MCF 10A (cell line): ENCODE results near the gene EXOG. TPM values are rescaled to one million over a fixed set of nuclear protein-coding genes. Genes with fewer than 3 reads are reported as not detected.

ENCODE experiments used
- BruUV-seq: library from RNA; stranded (reverse); fragments of 400-500 nt; replicated peaks from 2 replicates; lab custom pipeline; 2021; lab: Mats Ljungman, UMichigan
- CTCF ChIA-PET: fragments of 300-600 bp; sonication (Branson Sonifier 250); formaldehyde crosslinking; extraction: SDS; loops from one replicate; lab custom pipeline; 2021; ENCODE audit warnings: antibody characterized with exemption, inconsistent platforms; lab: Yijun Ruan, JAX
- POLR2A ChIA-PET: fragments of 300-600, 350-650 bp; sonication (Branson Sonifier 250); formaldehyde crosslinking; extraction: SDS; loops from one replicate; lab custom pipeline; 2020; ENCODE audit warnings: antibody characterized with exemption, inconsistent platforms; lab: Yijun Ruan, JAX
- DNase-seq: peaks from one replicate; pipeline ENCODE4 v3.0.0-alpha.2; 2018; ENCODE audit not compliant: unreplicated experiment
- H3K27ac Mint-ChIP-seq: one replicate; pipeline ENCODE4 v1.8.0; 2022; ENCODE audit warnings: mild to moderate bottlenecking, low read depth, mixed read lengths; ENCODE audit not compliant: unreplicated experiment
- H3K27me3 Mint-ChIP-seq: one replicate; pipeline ENCODE4 v1.8.0; 2022; ENCODE audit warnings: mixed read lengths; ENCODE audit not compliant: insufficient read depth, unreplicated experiment
- H3K36me3 Mint-ChIP-seq: one replicate; pipeline ENCODE4 v1.8.0; 2022; ENCODE audit warnings: mild to moderate bottlenecking, moderate library complexity, mixed read lengths; ENCODE audit not compliant: insufficient read depth, unreplicated experiment
- H3K4me1 Mint-ChIP-seq: one replicate; pipeline ENCODE4 v1.8.0; 2022; ENCODE audit warnings: mixed read lengths; ENCODE audit not compliant: insufficient read depth, unreplicated experiment
- H3K4me3 Mint-ChIP-seq: one replicate; pipeline ENCODE4 v1.8.0; 2022; ENCODE audit warnings: mild to moderate bottlenecking, moderate library complexity, mixed read lengths; ENCODE audit not compliant: unreplicated experiment
- H3K9me3 Mint-ChIP-seq: one replicate; pipeline ENCODE4 v1.8.0; 2022; ENCODE audit warnings: mixed read lengths; ENCODE audit not compliant: unreplicated experiment
- CTCF ChIP-seq: fragments of 200-600 bp; IDR thresholded peaks from one replicate; pipeline ENCODE4 v1.8.0; 2022; ENCODE audit warnings: antibody characterized with exemption, mild to moderate bottlenecking; ENCODE audit not compliant: unreplicated experiment
- intact Hi-C: fragments of 100-400 bp; cut with micrococcal nuclease; formaldehyde crosslinking; loops from 2 replicates; pipeline ENCODE4 v1.14.1; 2022
- total RNA-seq: library from RNA; stranded (reverse); gene quantifications from 2 replicates; pipeline ENCODE4 v1.2.3, GENCODE V29; 2022

EXOG gene
- total RNA-seq, 1 experiment from 2014 or later = 17.5 TPM

- Mint-ChIP-seq H3K27ac (no peak overlapping the region), H3K36me3 (no peaks in the 10 kb centered on the region), H3K9me3 (no peaks in the 10 kb centered on the region), H3K27me3 (no peaks in the 10 kb centered on the region), H3K4me3 (no peak overlapping the region), H3K4me1 (no peaks in the 10 kb centered on the region)
- TF ChIP-seq CTCF = no peak
- no TSS peak for BruUV-seq
- intact Hi-C loops = no loop called here
- POLR2A ChIA-PET = no interaction called here
- CTCF ChIA-PET = interaction anchor here (1.0 kb wide), 1 partner anchor 130 kb away, joined by 3 read pairs; the partner anchor contains the start of gene XYLB
- DNase-seq = no peak
These were observed 19.9 kb upstream of the EXOG start for GRCh38 chr3:38476157-38476756.

- H3K4me1 Mint-ChIP-seq = no peaks in the 10 kb centered on the region
- ChIA-PET POLR2A (interaction anchor here (0.6 kb wide), 1 partner anchor 17 kb away, joined by 3 read pairs; no protein-coding TSS in a partner anchor), CTCF (interaction anchor here (1.0 kb wide), 1 partner anchor 131 kb away, joined by 3 read pairs; the partner anchor contains the start of gene XYLB)
- intact Hi-C loops = no loop called here
- no peak for DNase-seq
- H3K27me3 Mint-ChIP-seq = no peaks in the 10 kb centered on the region
- H3K4me3 Mint-ChIP-seq = no peak overlapping the region
- no peak for TF ChIP-seq CTCF
- H3K27ac Mint-ChIP-seq = no peak overlapping the region
- H3K9me3 Mint-ChIP-seq = no peaks in the 10 kb centered on the region
- no TSS peak for BruUV-seq
- H3K36me3 Mint-ChIP-seq = peaks cover 1% of the 10 kb centered on the region
These were observed 18.9 kb upstream of the EXOG start for GRCh38 chr3:38477057-38477820.

- CTCF ChIA-PET = interaction anchor here (0.6 to 6.6 kb wide), 5 partner anchors 15 to 1156 kb away, joined by 3 to 117 read pairs (median 4); partner anchors contain the start of gene XYLB
- no peaks in the 10 kb centered on the region for H3K4me1 Mint-ChIP-seq
- no peak overlapping the region for H3K27ac Mint-ChIP-seq
- peaks cover 8% of the 10 kb centered on the region for H3K36me3 Mint-ChIP-seq
- H3K9me3 Mint-ChIP-seq = no peaks in the 10 kb centered on the region
- DNase-seq = no peak
- intact Hi-C loops = loop anchor here (2.0 kb wide), 1 partner anchor 131 kb away; the partner anchor contains the start of gene XYLB
- no peak for TF ChIP-seq CTCF
- H3K4me3 Mint-ChIP-seq = no peak overlapping the region
- H3K27me3 Mint-ChIP-seq = no peaks in the 10 kb centered on the region
- no TSS peak for BruUV-seq
- POLR2A ChIA-PET = no interaction called here
These were observed 18.2 kb upstream of the EXOG start for GRCh38 chr3:38477839-38478450.

- ChIA-PET CTCF (interaction anchor here (0.6 to 6.6 kb wide), 8 partner anchors 9 to 359 kb away, joined by 3 to 117 read pairs (median 3); partner anchors contain the start of genes ACAA1, MYD88, SLC22A13 and XYLB), POLR2A (no interaction called here)
- Mint-ChIP-seq H3K27ac (no peak overlapping the region), H3K27me3 (no peaks in the 10 kb centered on the region), H3K4me1 (no peaks in the 10 kb centered on the region), H3K4me3 (no peak overlapping the region), H3K36me3 (peaks cover 18% of the 10 kb centered on the region), H3K9me3 (no peaks in the 10 kb centered on the region)
- no peak for TF ChIP-seq CTCF
- no TSS peak for BruUV-seq
- no peak for DNase-seq
- intact Hi-C loops = loop anchor here (2.0 kb wide), 1 partner anchor 132 kb away; the partner anchor contains the start of gene XYLB
These were observed 17.2 kb upstream of the EXOG start for GRCh38 chr3:38478901-38479300.
